ENCODE data around the gene SDC4. TPM values are rescaled to one million over a fixed set of nuclear protein-coding genes. Genes with fewer than 3 reads are reported as not detected.
A peak's percentile ranks its signal among the peaks of the same experiment; 100 is the strongest.

The SDC4 gene
- total RNA-seq, 1 donor from 2014 or later, result 67.2 TPM

DNA sequence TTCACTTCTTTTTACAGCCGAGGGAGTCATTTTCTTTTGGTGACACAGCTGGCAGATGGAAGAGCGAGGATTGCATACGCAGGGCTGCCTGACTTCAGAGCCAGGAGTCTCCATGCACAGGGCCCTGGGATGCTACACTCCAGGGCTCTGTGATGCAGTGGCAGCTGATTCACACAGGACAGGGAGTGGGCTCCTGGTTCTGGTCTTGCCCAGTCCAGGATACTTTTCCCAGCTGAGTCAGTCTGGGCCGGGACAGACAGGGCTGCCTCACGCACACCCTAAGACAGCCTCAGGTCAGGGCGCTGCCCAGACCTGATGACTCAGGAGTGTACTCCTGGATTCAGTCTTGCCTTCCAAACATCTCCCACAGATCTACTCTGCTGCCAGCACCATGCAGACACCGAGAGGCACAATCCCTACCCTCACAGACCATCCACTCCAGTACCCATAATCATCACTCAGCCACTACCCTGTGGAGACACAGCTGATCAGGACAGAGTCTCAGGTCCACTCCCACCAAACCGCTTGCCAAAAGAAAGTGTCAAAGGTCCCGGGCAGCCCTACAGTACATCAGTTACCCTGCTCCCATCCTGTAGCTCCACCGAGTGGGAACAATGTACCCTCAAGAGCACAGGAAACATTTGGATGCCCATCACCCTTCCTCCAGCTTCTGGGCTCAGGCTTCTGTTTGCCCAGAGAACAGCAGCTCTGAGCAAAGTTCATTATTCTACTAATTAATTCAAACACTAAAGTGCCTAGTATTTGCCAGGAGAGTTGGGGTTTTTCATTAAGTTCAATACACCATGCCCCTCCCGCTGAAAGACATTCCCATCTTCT is 11.5 kb downstream of the SDC4 start:
- Mint-ChIP-seq H3K27ac (peak overlapping the region; percentile 96), H3K4me3 (peak overlapping the region; percentile 71), H3K36me3 (peaks cover 13% of the 10 kb centered on the region), H3K9me3 (no peaks in the 10 kb centered on the region), H3K4me1 (ENCODE audit: unreplicated experiment) (peaks cover 48% of the 10 kb centered on the region), H3K27me3 (no peaks in the 10 kb centered on the region)
- TF ChIP-seq CTCF (conservative IDR thresholded peaks at IDR 0.05), result no peak
- DNase-seq (ENCODE audit: extremely low spot score, unreplicated experiment), result no peak

- Mint-ChIP-seq H3K4me1 (ENCODE audit: unreplicated experiment) (peaks cover under 1% of the 10 kb centered on the region), H3K27me3 (no peaks in the 10 kb centered on the region), H3K36me3 (peaks cover 12% of the 10 kb centered on the region), H3K27ac (no peak overlapping the region), H3K9me3 (no peaks in the 10 kb centered on the region), H3K4me3 (no peak overlapping the region)
- DNase-seq (ENCODE audit: extremely low spot score, unreplicated experiment), result no peak
- no peak for TF ChIP-seq CTCF (conservative IDR thresholded peaks at IDR 0.05)
Measured at GRCh38 chr20:45330476-45330875, 17.7 kb downstream of the SDC4 start.

DNA sequence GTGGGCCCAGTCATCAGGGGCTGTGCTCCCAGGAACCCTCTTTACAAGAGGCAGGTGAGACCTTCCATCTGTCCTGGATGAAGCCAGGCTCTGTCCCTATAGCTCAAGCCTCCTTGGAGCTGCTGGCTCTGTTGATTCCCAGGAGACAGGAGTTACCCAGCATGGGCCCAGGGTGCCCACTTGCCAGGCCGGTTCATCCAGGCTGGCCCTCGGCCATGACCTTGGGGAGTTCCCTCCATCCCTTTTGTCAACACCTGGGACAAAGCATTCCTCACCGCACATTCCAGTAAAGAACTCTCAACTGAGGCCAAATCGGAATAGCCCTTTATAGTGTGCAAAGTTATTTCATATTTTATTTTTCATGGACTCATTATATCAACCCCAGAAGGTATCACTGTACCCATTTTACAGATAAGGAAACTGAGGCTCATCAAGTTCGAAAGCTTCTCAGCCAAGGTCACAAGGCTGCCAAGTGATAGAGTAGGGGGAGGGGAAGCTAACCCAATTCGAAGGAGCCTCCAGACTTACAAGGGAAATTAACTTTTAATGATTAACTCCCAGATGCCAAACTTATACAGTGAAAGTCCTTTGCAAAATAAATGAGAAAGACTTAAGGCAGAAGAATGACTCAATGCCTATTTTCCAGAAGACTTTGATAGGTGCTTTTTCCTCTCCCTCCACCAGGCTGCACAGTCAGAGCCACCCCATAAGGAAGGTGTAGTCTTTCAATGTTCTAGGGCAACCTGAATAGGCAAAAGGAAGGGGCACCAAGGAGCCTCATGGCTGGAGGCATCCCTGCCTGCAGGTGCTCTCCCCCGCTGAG is 18.5 kb downstream of the SDC4 start:
- H3K36me3 Mint-ChIP-seq, result peaks cover 12% of the 10 kb centered on the region
- H3K9me3 Mint-ChIP-seq, result no peaks in the 10 kb centered on the region
- H3K27me3 Mint-ChIP-seq, result no peaks in the 10 kb centered on the region
- no peak for DNase-seq (ENCODE audit: extremely low spot score, unreplicated experiment)
- H3K4me1 Mint-ChIP-seq (ENCODE audit: unreplicated experiment), result no peaks in the 10 kb centered on the region
- no peak for TF ChIP-seq CTCF (conservative IDR thresholded peaks at IDR 0.05)
- no peak overlapping the region for H3K27ac Mint-ChIP-seq
- no peak overlapping the region for H3K4me3 Mint-ChIP-seq

DNA sequence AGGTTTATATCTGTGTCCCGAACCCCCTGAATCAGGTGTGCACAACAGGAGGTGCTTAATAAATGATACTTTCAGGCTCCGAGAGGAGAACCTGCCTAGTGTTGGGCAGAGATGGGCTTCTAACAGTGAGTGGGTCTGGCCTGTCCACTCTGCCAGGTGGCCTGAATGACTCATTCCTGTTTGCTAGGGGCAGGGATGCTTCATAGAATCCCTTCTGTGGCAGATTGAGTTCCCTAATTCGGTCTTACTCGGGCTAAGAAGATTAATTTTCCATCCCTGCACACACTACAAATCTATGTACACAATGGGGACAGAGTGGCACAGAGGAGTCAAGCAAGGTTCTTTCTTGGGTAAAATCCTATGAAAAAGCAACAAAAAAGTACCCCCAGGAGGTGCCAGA is 19.8 kb downstream of the SDC4 start:
- Mint-ChIP-seq H3K4me1 (ENCODE audit: unreplicated experiment) (no peaks in the 10 kb centered on the region), H3K27me3 (no peaks in the 10 kb centered on the region), H3K9me3 (no peaks in the 10 kb centered on the region), H3K4me3 (no peak overlapping the region), H3K36me3 (peaks cover 12% of the 10 kb centered on the region), H3K27ac (no peak overlapping the region)
- DNase-seq (ENCODE audit: extremely low spot score, unreplicated experiment), result no peak
- no peak for TF ChIP-seq CTCF (conservative IDR thresholded peaks at IDR 0.05)

GRCh38 chr20:45325371-45325770 is 22.9 kb downstream of the SDC4 start:
- H3K27me3 Mint-ChIP-seq, result no peaks in the 10 kb centered on the region

More at GRCh38 chr20:45325371-45325770, 22.9 kb downstream of the SDC4 start:
- Mint-ChIP-seq H3K27ac (no peak overlapping the region), H3K9me3 (no peaks in the 10 kb centered on the region), H3K36me3 (peaks cover 7% of the 10 kb centered on the region), H3K4me1 (ENCODE audit: unreplicated experiment) (no peaks in the 10 kb centered on the region), H3K4me3 (no peak overlapping the region)
- no peak for TF ChIP-seq CTCF (conservative IDR thresholded peaks at IDR 0.05)
- DNase-seq (ENCODE audit: extremely low spot score, unreplicated experiment), result no peak
